NB4 (cell line): ENCODE results near the gene P4HTM.
A peak's percentile ranks its signal among the peaks of the same experiment; 100 is the strongest.

Experiments used
- DNase-seq: peaks from one replicate; pipeline ENCODE4 v3.0.0; 2010; ENCODE audit warnings: low read depth
- H3K4me3 ChIP-seq: one replicate; pipeline ENCODE4 v1.5.1; 2011; ENCODE audit warnings: mild to moderate bottlenecking, low read depth, low read length, moderate library complexity
- MYC ChIP-seq: IDR thresholded peaks from 2 replicates; pipeline ENCODE4 v1.6.1; 2011; ENCODE audit warnings: low read depth, low read length
- POLR2A ChIP-seq: IDR thresholded peaks from 2 replicates; pipeline ENCODE4 v1.6.1; 2011; ENCODE audit warnings: mild to moderate bottlenecking; ENCODE audit not compliant: insufficient read length; ENCODE audit errors: extremely low read depth
- TF ChIP-seq, protein P1 (sequence below): IDR thresholded peaks from 2 replicates; pipeline ENCODE4 v1.6.1; 2011; ENCODE audit warnings: low read depth, low read length
- TF ChIP-seq, protein P2 (sequence below): IDR thresholded peaks from one replicate; pipeline ENCODE4 v1.5.1; 2012; ENCODE audit warnings: low read depth, low read length

P4HTM gene

DNA sequence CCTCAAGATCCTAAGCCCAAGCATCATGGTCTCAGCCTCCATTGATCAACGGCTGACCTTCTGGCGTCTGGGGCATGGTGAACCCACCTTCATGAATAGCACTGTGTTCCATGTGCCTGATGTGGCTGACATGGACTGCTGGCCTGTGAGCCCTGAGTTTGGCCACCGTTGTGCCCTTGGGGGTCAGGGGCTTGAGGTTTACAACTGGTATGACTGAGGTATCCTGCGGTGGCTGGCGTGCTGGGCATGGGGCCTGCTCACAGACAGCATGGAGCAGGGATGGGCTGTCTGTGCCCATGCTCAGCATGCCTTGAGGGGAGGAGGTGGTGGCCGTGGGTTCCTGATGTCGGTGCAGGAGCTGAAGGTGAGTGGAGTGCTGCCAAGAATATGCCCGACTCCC, 25.0 kb downstream of the P4HTM start:
- no peak for DNase-seq
- no peak overlapping the region for H3K4me3 ChIP-seq
- TF ChIP-seq, protein P1, sequence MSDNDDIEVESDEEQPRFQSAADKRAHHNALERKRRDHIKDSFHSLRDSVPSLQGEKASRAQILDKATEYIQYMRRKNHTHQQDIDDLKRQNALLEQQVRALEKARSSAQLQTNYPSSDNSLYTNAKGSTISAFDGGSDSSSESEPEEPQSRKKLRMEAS = no peak
- TF ChIP-seq, protein P2, sequence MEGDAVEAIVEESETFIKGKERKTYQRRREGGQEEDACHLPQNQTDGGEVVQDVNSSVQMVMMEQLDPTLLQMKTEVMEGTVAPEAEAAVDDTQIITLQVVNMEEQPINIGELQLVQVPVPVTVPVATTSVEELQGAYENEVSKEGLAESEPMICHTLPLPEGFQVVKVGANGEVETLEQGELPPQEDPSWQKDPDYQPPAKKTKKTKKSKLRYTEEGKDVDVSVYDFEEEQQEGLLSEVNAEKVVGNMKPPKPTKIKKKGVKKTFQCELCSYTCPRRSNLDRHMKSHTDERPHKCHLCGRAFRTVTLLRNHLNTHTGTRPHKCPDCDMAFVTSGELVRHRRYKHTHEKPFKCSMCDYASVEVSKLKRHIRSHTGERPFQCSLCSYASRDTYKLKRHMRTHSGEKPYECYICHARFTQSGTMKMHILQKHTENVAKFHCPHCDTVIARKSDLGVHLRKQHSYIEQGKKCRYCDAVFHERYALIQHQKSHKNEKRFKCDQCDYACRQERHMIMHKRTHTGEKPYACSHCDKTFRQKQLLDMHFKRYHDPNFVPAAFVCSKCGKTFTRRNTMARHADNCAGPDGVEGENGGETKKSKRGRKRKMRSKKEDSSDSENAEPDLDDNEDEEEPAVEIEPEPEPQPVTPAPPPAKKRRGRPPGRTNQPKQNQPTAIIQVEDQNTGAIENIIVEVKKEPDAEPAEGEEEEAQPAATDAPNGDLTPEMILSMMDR = no peak
- no peak for TF ChIP-seq POLR2A
- TF ChIP-seq MYC = no peak

DNA sequence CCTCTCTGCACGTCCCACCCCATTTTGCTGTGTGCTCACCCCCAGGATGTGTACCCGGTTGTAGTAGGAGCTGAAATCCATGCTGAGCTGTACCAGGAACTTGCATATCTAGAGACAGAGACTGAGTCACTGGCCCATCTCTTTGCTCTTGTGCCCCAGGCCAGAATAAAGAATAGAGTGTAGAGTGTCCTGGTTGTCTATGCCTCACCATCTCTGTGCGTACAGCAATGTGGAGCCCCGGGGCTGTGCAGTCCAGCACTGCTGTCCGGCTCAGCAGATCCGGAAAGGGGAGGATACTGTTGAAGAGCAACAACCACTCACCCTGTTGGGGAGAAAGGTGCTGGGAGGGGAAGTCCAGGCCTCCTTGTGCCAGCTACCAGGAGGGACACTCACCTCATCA, 25.7 kb downstream of the P4HTM start:
- no peak for DNase-seq
- H3K4me3 ChIP-seq = no peak overlapping the region
- TF ChIP-seq, protein P1 = no peak
- TF ChIP-seq POLR2A (no peak), MYC (no peak)
- TF ChIP-seq, protein P2 = no peak

DNA sequence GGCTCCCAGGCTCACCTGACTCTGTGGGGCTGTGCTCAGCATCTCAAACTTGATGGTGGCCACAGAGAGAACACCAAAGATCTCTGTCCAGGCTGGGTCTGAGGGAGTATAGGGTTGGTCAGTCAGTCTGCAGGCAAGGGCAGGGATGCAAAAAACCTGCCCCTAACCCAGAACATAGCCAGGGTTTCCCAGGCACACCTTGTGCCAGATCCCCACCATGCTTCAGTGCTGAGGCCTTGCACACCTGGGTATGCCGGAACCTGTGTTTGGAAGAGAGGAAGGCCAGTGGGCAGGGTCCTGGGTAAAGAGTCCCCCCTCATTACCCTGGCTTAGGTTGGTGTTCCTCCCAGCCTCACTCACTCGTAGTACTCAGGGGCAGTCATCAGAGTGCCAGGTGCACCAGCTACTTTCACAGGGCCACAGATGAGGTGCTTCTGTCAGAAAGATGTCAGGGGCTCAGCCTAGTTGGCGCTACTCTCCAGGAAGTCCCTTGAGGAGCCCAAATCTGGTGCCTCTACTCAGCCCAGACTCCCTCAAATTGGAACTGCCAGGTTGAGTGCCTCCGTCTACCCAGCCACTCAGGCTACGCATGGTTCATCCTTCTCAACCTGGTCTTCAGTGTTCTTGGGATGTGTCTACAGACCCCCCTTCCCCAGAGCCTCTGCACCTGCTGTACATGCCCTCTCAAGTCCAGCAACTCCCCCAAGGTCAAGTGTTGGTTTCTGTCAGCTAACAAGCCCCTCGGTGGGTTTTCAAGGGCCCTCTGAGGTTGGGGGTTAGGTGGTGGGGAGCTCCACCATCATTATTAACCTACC, 26.6 kb downstream of the P4HTM start:
- TF ChIP-seq MYC = no peak
- TF ChIP-seq, protein P1 = no peak
- TF ChIP-seq POLR2A = no peak
- TF ChIP-seq, protein P2 = no peak
- no peak overlapping the region for H3K4me3 ChIP-seq
- no peak for DNase-seq

DNA sequence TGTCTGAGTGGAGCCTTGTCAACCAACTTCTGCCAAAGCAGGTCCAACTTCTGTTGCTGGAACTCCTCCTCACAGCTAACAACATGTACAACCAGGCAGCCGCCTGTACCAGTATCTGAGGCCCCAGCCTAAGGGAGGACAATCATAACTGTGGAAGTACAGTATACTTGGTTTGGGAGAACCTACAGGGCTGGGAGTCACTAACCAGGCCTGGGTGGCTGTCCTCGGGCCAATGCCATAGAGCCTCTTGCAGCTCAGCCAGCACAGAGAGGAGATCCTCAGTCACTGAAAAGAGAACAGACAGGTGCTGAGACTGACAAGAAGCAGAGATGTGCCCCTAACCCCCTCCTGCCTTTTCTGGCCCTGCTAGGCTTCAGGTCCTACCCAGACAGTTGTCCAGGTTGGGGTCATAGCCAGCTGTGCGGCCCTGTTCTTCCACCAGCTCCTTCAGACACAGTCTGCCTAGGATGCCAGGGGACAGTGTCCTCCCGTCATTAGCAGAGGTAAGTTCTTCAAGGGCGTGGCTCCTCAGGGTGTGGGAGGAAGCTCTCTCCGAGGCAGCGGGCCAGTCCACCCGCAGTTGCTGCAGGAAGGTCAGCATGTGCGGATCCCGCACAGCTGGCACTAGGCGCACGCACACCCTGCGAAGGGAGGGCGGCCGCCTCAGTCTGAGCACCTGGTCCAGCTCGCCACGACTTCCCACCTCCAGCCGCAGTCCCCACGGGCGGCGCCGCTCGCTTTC, 27.4 kb downstream of the P4HTM start:
- TF ChIP-seq, protein P2 = no peak
- TF ChIP-seq POLR2A (no peak), MYC (no peak)
- TF ChIP-seq, protein P1 = no peak
- peak overlapping the region; percentile 97 for H3K4me3 ChIP-seq
- peak; percentile 57 for DNase-seq

DNA sequence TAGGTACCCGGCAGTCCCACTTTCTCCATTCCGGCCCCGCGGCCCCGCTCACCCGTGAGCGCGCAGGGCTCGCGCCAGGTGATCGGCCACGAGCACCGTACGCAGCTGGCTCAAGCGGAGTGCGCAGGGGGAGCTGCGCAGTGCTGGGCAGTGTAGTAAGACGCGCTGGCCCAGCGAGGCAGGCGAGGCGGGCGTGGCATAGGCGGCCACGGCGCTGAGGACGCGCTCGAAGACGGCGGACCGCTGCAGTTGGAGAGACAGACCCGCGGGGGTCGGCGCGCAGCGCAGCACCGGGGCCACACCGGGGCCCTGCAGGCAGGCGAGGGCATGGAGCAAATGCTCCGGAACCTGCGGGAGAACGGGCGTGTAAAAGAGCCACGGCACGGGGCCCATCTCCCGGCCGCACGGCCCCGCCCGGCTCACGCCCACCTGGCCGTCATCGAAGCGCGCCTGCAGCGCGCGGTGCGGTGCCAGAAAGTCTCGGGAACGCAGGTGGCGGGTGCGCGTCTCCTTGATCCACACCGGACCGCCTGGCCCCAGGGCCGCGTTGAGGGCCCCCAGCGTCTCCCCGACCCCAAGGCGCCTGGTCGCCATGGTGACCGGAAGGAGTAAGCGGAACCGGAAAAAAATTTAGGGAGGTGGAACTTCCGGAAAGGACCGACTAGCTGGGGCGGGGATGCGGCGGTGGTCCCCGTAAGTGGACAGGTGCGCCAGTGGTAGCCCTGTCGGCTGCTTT, 28.1 kb downstream of the P4HTM start, which contains the start of gene DALRD3:
TSS of gene DALRD3 (minus strand) at position 610 of the 736 bp plus-strand sequence. CDS start at position 594, 16 bp downstream.
- H3K4me3 ChIP-seq = peak within 1 kb of the TSS; percentile 97
- peak; percentile 84 for DNase-seq
- TF ChIP-seq, protein P1 = no peak
- TF ChIP-seq MYC (peak; percentile 39; the same call in 1 of the 2 replicates), POLR2A (peak; percentile 46)
- TF ChIP-seq, protein P2 = no peak
